OCI-LY1 (cell line): ENCODE data around the gene GDF7.

Source experiments
- CTCF ChIP-seq: fragments of 200-600 bp; sonication (generic), shearing (Covaris generic); IDR thresholded peaks from 2 replicates; pipeline ENCODE4 v1.5.1; 2017; ENCODE audit warnings: mild to moderate bottlenecking, antibody characterized with exemption, low read length, moderate library complexity, mixed read lengths
- EZH2 ChIP-seq: fragments of 200-600 bp; sonication (generic), shearing (Covaris generic); IDR thresholded peaks from 2 replicates; pipeline ENCODE4 v1.8.0; 2017; ENCODE audit warnings: borderline replicate concordance, mixed run types, mild to moderate bottlenecking, antibody characterized with exemption, low read length, moderate library complexity, mixed read lengths

DNA sequence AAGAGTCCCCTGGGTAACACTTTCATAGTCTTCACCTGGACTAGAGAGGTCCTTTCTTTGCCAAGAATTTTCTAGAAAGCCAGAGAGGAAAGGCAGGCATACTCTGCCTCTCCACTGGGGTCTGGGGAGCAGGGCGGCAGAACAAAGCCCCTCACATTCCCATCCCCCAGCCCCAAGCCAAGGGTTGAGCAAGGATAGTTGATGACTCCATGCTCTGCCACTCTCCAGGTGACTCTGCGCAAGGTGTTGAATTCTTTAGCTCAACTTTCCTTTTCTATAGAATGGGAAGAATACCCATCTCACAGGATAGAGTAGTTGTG lies 2.9 kb upstream of the GDF7 start:
- TF ChIP-seq CTCF = no peak
- no peak for TF ChIP-seq EZH2
